Mesodermal cell (in vitro differentiated cells): Measurements from ENCODE around the gene BTNL8.

ENCODE experiments used
- H3K27ac ChIP-seq: 2 replicates; pipeline ENCODE4 v1.7.0; 2013; ENCODE audit warnings: mild to moderate bottlenecking, low read depth, low read length, moderate library complexity; ENCODE audit not compliant: severe bottlenecking
- H3K36me3 ChIP-seq: 2 replicates; pipeline ENCODE4 v1.7.1; 2013; ENCODE audit warnings: mild to moderate bottlenecking, low read length, moderate library complexity; ENCODE audit not compliant: control insufficient read depth, insufficient read depth
- H3K4me1 ChIP-seq: one replicate; pipeline ENCODE4 v1.7.1; 2013; ENCODE audit warnings: mild to moderate bottlenecking, low read length; ENCODE audit not compliant: insufficient read depth, control insufficient read depth, poor library complexity, severe bottlenecking
- H3K4me3 ChIP-seq: 2 replicates; pipeline ENCODE4 v1.7.0; 2013; ENCODE audit warnings: low read length, control low read depth, mild to moderate bottlenecking; ENCODE audit not compliant: insufficient read depth, poor library complexity, severe bottlenecking; ENCODE audit errors: extremely low read depth
- H3K9me3 ChIP-seq: 2 replicates; pipeline ENCODE4 v1.7.1; 2013; ENCODE audit warnings: mild to moderate bottlenecking, low read length, moderate library complexity; ENCODE audit not compliant: control insufficient read depth
- WGBS, 2 experiments: methylation state at CpG; one replicate each; pipeline ENCODE4 v1.1.5; 2013; ENCODE audit warnings: missing lambda C conversion rate in 2 of 2; ENCODE audit not compliant: insufficient coverage in 2 of 2; 5-methylcytosine and 5-hydroxymethylcytosine counted together

BTNL8 gene

GRCh38 chr5:180862645-180863044 lies 36.3 kb upstream of the BTNL8 start:
- WGBS, 2 experiments, result 40 to 80% methylated on average over 4 to 7 of the region's 11 CpGs
- H3K4me3 ChIP-seq, result no peak overlapping the region
- H3K4me1 ChIP-seq, result no peaks in the 10 kb centered on the region
- no peaks in the 10 kb centered on the region for H3K9me3 ChIP-seq
- H3K36me3 ChIP-seq, result peaks cover 10% of the 10 kb centered on the region
- H3K27ac ChIP-seq, result no peak overlapping the region

GRCh38 chr5:180865981-180866695 lies 32.8 kb upstream of the BTNL8 start:
- Histone ChIP-seq H3K4me1 (no peaks in the 10 kb centered on the region), H3K4me3 (no peak overlapping the region), H3K27ac (no peak overlapping the region), H3K9me3 (no peaks in the 10 kb centered on the region), H3K36me3 (no peaks in the 10 kb centered on the region)
- 83% methylated on average over 2 of the region's 5 CpGs; no CpG with 5 or more reads in 1 of the 2 experiments for WGBS, 2 experiments

- H3K36me3 ChIP-seq, result no peaks in the 10 kb centered on the region
- H3K4me1 ChIP-seq, result no peaks in the 10 kb centered on the region
- WGBS, 2 experiments, result 82 to 88% methylated on average over 3 to 7 of the region's 10 CpGs
- no peak overlapping the region for H3K4me3 ChIP-seq
- H3K27ac ChIP-seq, result no peak overlapping the region
- H3K9me3 ChIP-seq, result no peaks in the 10 kb centered on the region
These were observed 32.0 kb upstream of the BTNL8 start for GRCh38 chr5:180866985-180867384.

- Histone ChIP-seq H3K36me3 (no peaks in the 10 kb centered on the region), H3K9me3 (no peaks in the 10 kb centered on the region), H3K4me1 (no peaks in the 10 kb centered on the region), H3K4me3 (no peak overlapping the region), H3K27ac (no peak overlapping the region)
- WGBS, 2 experiments, result 0% methylated on average over 3 of the region's 3 CpGs; no CpG with 5 or more reads in 1 of the 2 experiments
These were observed 30.0 kb upstream of the BTNL8 start for GRCh38 chr5:180868960-180869359.

- no peak overlapping the region for H3K4me3 ChIP-seq
- no peaks in the 10 kb centered on the region for H3K36me3 ChIP-seq
- H3K27ac ChIP-seq, result no peak overlapping the region
- H3K4me1 ChIP-seq, result no peaks in the 10 kb centered on the region
- WGBS, 2 experiments, result 83 to 100% methylated on average over 1 of the region's 1 CpG
- no peaks in the 10 kb centered on the region for H3K9me3 ChIP-seq
These were observed 29.4 kb upstream of the BTNL8 start for GRCh38 chr5:180869587-180869986.

GRCh38 chr5:180870276-180871068 lies 28.5 kb upstream of the BTNL8 start:
- Histone ChIP-seq H3K4me1 (no peaks in the 10 kb centered on the region), H3K4me3 (no peak overlapping the region), H3K36me3 (no peaks in the 10 kb centered on the region), H3K27ac (no peak overlapping the region), H3K9me3 (no peaks in the 10 kb centered on the region)
- WGBS, 2 experiments, result 67 to 75% methylated on average over 11 to 15 of the region's 16 CpGs

- Histone ChIP-seq H3K36me3 (no peaks in the 10 kb centered on the region), H3K4me1 (no peaks in the 10 kb centered on the region), H3K27ac (no peak overlapping the region), H3K9me3 (no peaks in the 10 kb centered on the region), H3K4me3 (no peak overlapping the region)
- 80 to 86% methylated on average over 6 to 9 of the region's 9 CpGs for WGBS, 2 experiments
These were observed 26.5 kb upstream of the BTNL8 start for GRCh38 chr5:180872419-180872818.

GRCh38 chr5:180873615-180874520 lies 25.1 kb upstream of the BTNL8 start:
- Histone ChIP-seq H3K4me1 (no peaks in the 10 kb centered on the region), H3K4me3 (no peak overlapping the region), H3K9me3 (no peaks in the 10 kb centered on the region), H3K27ac (no peak overlapping the region), H3K36me3 (no peaks in the 10 kb centered on the region)
- 74 to 87% methylated on average over 11 to 13 of the region's 13 CpGs for WGBS, 2 experiments

GRCh38 chr5:180874804-180875582 lies 24.0 kb upstream of the BTNL8 start:
- 78 to 87% methylated on average over 8 to 9 of the region's 12 CpGs for WGBS, 2 experiments
- Histone ChIP-seq H3K9me3 (no peaks in the 10 kb centered on the region), H3K4me1 (no peaks in the 10 kb centered on the region), H3K4me3 (no peak overlapping the region), H3K36me3 (no peaks in the 10 kb centered on the region), H3K27ac (no peak overlapping the region)
